ENCODE data around the gene PCCA.
"Not testable (repeated sequence)": the region's sequence is repeated elsewhere in the genome, so short reads cannot be mapped to it uniquely, and the experiment has no call there.

The PCCA gene

GRCh38 chr13:100314132-100314910, 225.4 kb downstream of the PCCA start:
- DNase-seq, result no peak

GRCh38 chr13:100315522-100315921, 226.6 kb downstream of the PCCA start:
- no peak for DNase-seq

- DNase-seq, result not testable (repeated sequence)
Measured at GRCh38 chr13:100318473-100318872, 229.6 kb downstream of the PCCA start.

GRCh38 chr13:100323937-100324336, 235.0 kb downstream of the PCCA start:
- DNase-seq, result no peak

- no peak for DNase-seq
Measured at GRCh38 chr13:100330662-100331061, 241.8 kb downstream of the PCCA start.

- no peak for DNase-seq
Measured at GRCh38 chr13:100333141-100333540, 244.2 kb downstream of the PCCA start.

GRCh38 chr13:100334214-100334613, 245.3 kb downstream of the PCCA start:
- no peak for DNase-seq

- DNase-seq, result no peak
Measured at GRCh38 chr13:100336795-100337516, 248.1 kb downstream of the PCCA start.

GRCh38 chr13:100338275-100338674, 249.4 kb downstream of the PCCA start:
- no peak for DNase-seq

- no peak for DNase-seq
Measured at GRCh38 chr13:100339411-100339940, 250.6 kb downstream of the PCCA start.

- no peak for DNase-seq
Measured at GRCh38 chr13:100340865-100341264, 252.0 kb downstream of the PCCA start.

GRCh38 chr13:100341327-100341726, 252.4 kb downstream of the PCCA start:
- no peak for DNase-seq

GRCh38 chr13:100344544-100344943, 255.7 kb downstream of the PCCA start:
- DNase-seq, result no peak

GRCh38 chr13:100347968-100348367, 259.1 kb downstream of the PCCA start:
- DNase-seq, result no peak

GRCh38 chr13:100349594-100349993, 260.7 kb downstream of the PCCA start:
- DNase-seq, result no peak

GRCh38 chr13:100350601-100351000, 261.7 kb downstream of the PCCA start:
- no peak for DNase-seq

- no peak for DNase-seq
Measured at GRCh38 chr13:100356426-100356825, 267.5 kb downstream of the PCCA start.

- no peak for DNase-seq
Measured at GRCh38 chr13:100356889-100357288, 268.0 kb downstream of the PCCA start.

GRCh38 chr13:100357764-100358163, 268.9 kb downstream of the PCCA start:
- DNase-seq, result no peak

GRCh38 chr13:100361504-100361903, 272.6 kb downstream of the PCCA start:
- DNase-seq, result no peak

GRCh38 chr13:100362371-100362770, 273.5 kb downstream of the PCCA start:
- DNase-seq, result no peak

GRCh38 chr13:100362781-100363180, 273.9 kb downstream of the PCCA start:
- no peak for DNase-seq

GRCh38 chr13:100363285-100363711, 274.4 kb downstream of the PCCA start:
- DNase-seq, result no peak

- DNase-seq, result no peak
Measured at GRCh38 chr13:100363874-100364273, 275.0 kb downstream of the PCCA start.
